CD4-positive, alpha-beta memory T cell (primary cell): ENCODE measurements around the gene CDC42BPG. TPM values are rescaled to one million over a fixed set of nuclear protein-coding genes. Genes with fewer than 3 reads are reported as not detected.

ENCODE experiments used
- CTCF ChIA-PET: fragments of 350-600 bp; sonication (Branson Sonifier 250); formaldehyde crosslinking; loops from one replicate; lab custom pipeline; 2021; ENCODE audit warnings: inconsistent platforms; ENCODE audit not compliant: partially characterized antibody; lab: Charles Lee
- POLR2A ChIA-PET: fragments of 350-600 bp; sonication (Branson Sonifier 250); formaldehyde crosslinking; loops from one replicate; lab custom pipeline; 2021; ENCODE audit not compliant: partially characterized antibody; lab: Charles Lee
- DNase-seq, 5 donors: peaks; one replicate each; pipeline versions ENCODE4 v3.0.0 to v3.0.0-alpha.2; 2020 to 2022; ENCODE audit warnings: mixed read lengths in 1 of 5
- H3K27ac ChIP-seq: one replicate; pipeline ENCODE4 v1.7.0; 2013; ENCODE audit warnings: low read depth, low read length
- H3K27me3 ChIP-seq: 2 replicates; pipeline ENCODE4 v1.7.0; 2013; ENCODE audit warnings: mild to moderate bottlenecking, low read length, moderate library complexity; ENCODE audit not compliant: insufficient read depth
- H3K36me3 ChIP-seq: 2 replicates; pipeline ENCODE4 v1.7.0; 2013; ENCODE audit warnings: mild to moderate bottlenecking, low read length, moderate library complexity; ENCODE audit not compliant: insufficient read depth
- H3K4me1 ChIP-seq: 2 replicates; pipeline ENCODE4 v1.7.0; 2013; ENCODE audit warnings: mild to moderate bottlenecking, low read length, moderate library complexity; ENCODE audit not compliant: insufficient read depth
- H3K4me3 ChIP-seq, 2 donors: one replicate each; pipeline ENCODE4 v1.7.0; 2013; ENCODE audit warnings: low read length in 2 of 2, mild to moderate bottlenecking in 1 of 2
- H3K9me3 ChIP-seq, 2 donors: one replicate each; pipeline ENCODE4 v1.7.0; 2013; ENCODE audit warnings: low read length in 2 of 2, control low read depth in 1 of 2; ENCODE audit not compliant: control insufficient read depth in 1 of 2
- H3K27ac Mint-ChIP-seq, 7 donors: one replicate each; pipeline ENCODE4 v1.8.0; 2020 to 2021; ENCODE audit warnings: mixed read lengths in 7 of 7, mild to moderate bottlenecking in 6 of 7, inconsistent platforms in 3 of 7, moderate library complexity in 3 of 7
- H3K27me3 Mint-ChIP-seq, 2 donors: one replicate each; pipeline ENCODE4 v1.8.0; 2020 to 2021; ENCODE audit warnings: mixed read lengths in 2 of 2
- H3K36me3 Mint-ChIP-seq, 2 donors: one replicate each; pipeline ENCODE4 v1.8.0; 2020 to 2021; ENCODE audit warnings: mixed read lengths in 2 of 2, inconsistent platforms in 1 of 2, mild to moderate bottlenecking in 1 of 2
- H3K4me1 Mint-ChIP-seq, 4 donors: one replicate each; pipeline ENCODE4 v1.8.0; 2020 to 2021; ENCODE audit warnings: mixed read lengths in 4 of 4, mild to moderate bottlenecking in 1 of 4
- H3K4me3 Mint-ChIP-seq, 8 donors: one replicate each; pipeline ENCODE4 v1.8.0; 2020 to 2021; ENCODE audit warnings: mixed read lengths in 8 of 8, mild to moderate bottlenecking in 7 of 8, moderate library complexity in 6 of 8, inconsistent platforms in 3 of 8
- H3K9me3 Mint-ChIP-seq, 8 donors: one replicate each; pipeline ENCODE4 v1.8.0; 2020 to 2021; ENCODE audit warnings: mixed read lengths in 8 of 8, mild to moderate bottlenecking in 5 of 8, inconsistent platforms in 3 of 8, moderate library complexity in 1 of 8
- intact Hi-C: fragments of 100-400 bp; cut with micrococcal nuclease; formaldehyde crosslinking; loops from one replicate; pipeline ENCODE4 v1.15.1; 2023
- polyA plus RNA-seq, 2 donors: library from polyadenylated mRNA; unstranded; fragments of 300-500 nt; fragmentation: Illumina TruSeq; gene quantifications; one replicate each; pipeline ENCODE4 v1.2.3, GENCODE V29; 2021
- total RNA-seq, 2 experiments: library from RNA; stranded (reverse); gene quantifications; one replicate each; pipeline ENCODE4 v1.2.3, GENCODE V29; 2021

Gene CDC42BPG
- total and polyA plus RNA-seq, 4 experiments from 2014 or later, result 0.62 to 9.0 (median 6.2) TPM; not detected in 1

- H3K36me3 ChIP-seq, result peaks cover 4% of the 10 kb centered on the region
- intact Hi-C loops, result no loop called here
- H3K27ac ChIP-seq, result peak overlapping the region; percentile 68
- H3K27me3 Mint-ChIP-seq, result no peaks in the 10 kb centered on the region
- POLR2A ChIA-PET, result interaction anchor here (1.0 to 28.8 kb wide), 9 partner anchors 11 to 635 kb away, joined by 3 to 2105 read pairs (median 4); partner anchors contain the start of genes CDC42BPG, EHD1, MEN1 and RASGRP2
- CTCF ChIA-PET, result interaction anchor here (1.1 to 29.7 kb wide), 4 partner anchors 8 to 23 kb away, joined by 3 to 1245 read pairs (median 138); partner anchors contain the start of genes CDC42BPG and EHD1
- no peaks in the 10 kb centered on the region for H3K27me3 ChIP-seq
- peaks cover 51 to 94% (median 76%) of the 10 kb centered on the region in 4 donors for H3K4me1 Mint-ChIP-seq
- H3K36me3 Mint-ChIP-seq, result peaks cover 41 to 43% of the 10 kb centered on the region in 2 donors
- peaks cover 0 to 2% (median 0%) of the 10 kb centered on the region in 8 donors for H3K9me3 Mint-ChIP-seq
- H3K4me1 ChIP-seq, result peaks cover 99% of the 10 kb centered on the region
- peak overlapping the region; percentile 12 to 59 for H3K4me3 ChIP-seq
- no peaks in the 10 kb centered on the region for H3K9me3 ChIP-seq
- no peak for DNase-seq
- H3K4me3 Mint-ChIP-seq, result peak overlapping the region; percentile 68 to 91 (median 82)
- peak overlapping the region; percentile 83 to 99 (median 95) for H3K27ac Mint-ChIP-seq
These were observed 18.5 kb upstream of the CDC42BPG start for GRCh38 chr11:64862987-64863390.

DNA sequence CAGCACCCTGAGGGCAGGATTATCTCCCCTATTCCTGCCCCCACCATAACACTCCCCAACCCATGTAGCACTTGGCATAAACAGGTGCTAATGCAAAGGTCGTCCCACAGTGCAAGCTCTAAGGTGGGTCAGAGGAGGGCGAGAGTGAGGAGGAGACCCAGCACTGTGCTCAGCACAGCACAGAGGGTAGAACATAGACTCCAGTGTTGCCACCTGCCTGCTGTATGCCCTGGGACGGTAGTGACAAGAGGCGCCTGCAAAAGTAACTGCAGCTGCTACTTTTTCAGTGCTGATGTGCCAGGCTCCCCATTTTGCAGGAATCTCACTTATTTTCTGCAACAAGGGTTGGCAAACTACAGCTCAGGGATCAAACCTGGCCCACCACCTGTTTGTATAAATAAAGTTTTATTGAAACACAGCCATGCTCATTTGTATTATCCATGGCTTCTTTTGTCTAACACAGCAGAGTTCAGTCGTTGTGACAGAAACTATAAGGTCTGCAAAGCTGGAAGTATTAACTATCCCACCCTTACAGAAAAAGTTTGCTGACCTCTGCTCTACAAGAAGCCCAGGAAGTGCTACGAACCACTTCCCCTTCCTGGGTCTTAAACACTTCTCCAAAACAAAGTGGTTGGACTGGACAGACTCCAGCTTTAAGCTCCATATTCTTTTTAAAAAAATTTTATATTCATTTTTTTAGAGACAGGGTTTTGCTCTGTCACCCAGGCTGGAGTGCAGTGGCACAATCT is 16.9 kb upstream of the CDC42BPG start:
- peak overlapping the region; percentile 72 to 93 (median 86) for H3K4me3 Mint-ChIP-seq
- peaks cover 15% of the 10 kb centered on the region for H3K36me3 ChIP-seq
- peak in 3 of 5 donors; percentile 44 to 50 (median 46) for DNase-seq
- peak overlapping the region; percentile 68 for H3K27ac ChIP-seq
- no peaks in the 10 kb centered on the region for H3K9me3 ChIP-seq
- H3K27ac Mint-ChIP-seq, result peak overlapping the region; percentile 97 to 99 (median 98)
- CTCF ChIA-PET, result interaction anchor here (1.2 to 29.7 kb wide), 5 partner anchors 8 to 98 kb away, joined by 3 to 1245 read pairs (median 23); partner anchors contain the start of genes CDC42BPG and EHD1
- H3K36me3 Mint-ChIP-seq, result peaks cover 40 to 46% of the 10 kb centered on the region in 2 donors
- peak overlapping the region; percentile 6 to 26 for H3K4me3 ChIP-seq
- peaks cover 51 to 95% (median 77%) of the 10 kb centered on the region in 4 donors for H3K4me1 Mint-ChIP-seq
- POLR2A ChIA-PET, result interaction anchor here (0.7 to 28.8 kb wide), 12 partner anchors 2 to 562 kb away, joined by 3 to 2105 read pairs (median 4); partner anchors contain the start of genes CDC42BPG, EHD1, MEN1 and RASGRP2
- intact Hi-C loops, result no loop called here
- H3K27me3 Mint-ChIP-seq, result no peaks in the 10 kb centered on the region
- peaks cover 99% of the 10 kb centered on the region for H3K4me1 ChIP-seq
- H3K27me3 ChIP-seq, result no peaks in the 10 kb centered on the region
- peaks cover 0 to 2% (median 0%) of the 10 kb centered on the region in 8 donors for H3K9me3 Mint-ChIP-seq

DNA sequence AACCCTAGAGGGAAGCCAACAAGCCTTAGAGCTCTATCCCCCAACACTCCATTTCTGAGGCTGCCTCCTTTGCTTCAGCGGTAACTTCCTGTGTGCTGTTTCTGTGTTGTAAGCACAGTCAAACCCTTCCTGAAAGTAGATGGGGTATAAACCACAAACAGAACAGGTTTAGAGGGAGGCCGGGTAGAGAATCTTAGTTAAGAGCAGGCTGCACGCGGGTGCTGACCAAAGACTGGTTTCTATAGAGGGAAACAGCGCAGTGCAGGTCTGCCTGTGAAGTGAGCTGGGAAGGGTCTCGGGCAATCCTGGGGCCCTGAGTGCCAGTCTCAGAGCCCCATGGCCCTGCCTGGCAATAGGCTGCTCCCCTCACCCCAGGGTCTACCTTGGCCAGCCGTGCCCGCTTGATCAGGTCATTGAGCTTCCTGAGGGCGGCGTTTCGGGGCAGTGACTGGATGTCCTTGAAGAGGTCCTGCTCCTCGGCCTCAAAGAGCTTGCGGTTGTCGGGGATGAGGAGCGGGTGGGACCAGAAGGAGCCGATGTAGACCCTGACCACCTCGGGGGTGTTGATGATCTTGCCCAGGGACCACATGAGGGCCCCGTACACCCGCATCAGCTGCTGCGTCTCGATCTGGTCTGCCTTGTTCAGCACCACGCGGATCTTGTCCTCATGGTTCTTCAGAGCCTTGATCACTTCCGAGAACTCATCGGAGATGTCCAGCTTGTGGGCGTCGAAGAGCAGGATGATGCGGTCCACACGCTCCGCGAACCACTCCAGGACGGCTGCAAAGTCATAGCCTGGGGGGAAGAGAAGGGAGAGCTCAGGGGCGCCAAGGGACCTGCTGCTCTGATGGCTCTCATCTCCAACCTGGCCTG is 15.3 kb upstream of the CDC42BPG start:
- Histone ChIP-seq H3K4me3 (peak overlapping the region in 1 of 2 donors; percentile 29), H3K27ac (peak overlapping the region; percentile 67), H3K9me3 (no peaks in the 10 kb centered on the region), H3K36me3 (peaks cover 28% of the 10 kb centered on the region), H3K4me1 (peaks cover 99% of the 10 kb centered on the region), H3K27me3 (no peaks in the 10 kb centered on the region)
- Mint-ChIP-seq H3K27ac (peak overlapping the region; percentile 97 to 99 (median 98)), H3K9me3 (peaks cover 0 to 2% (median 0%) of the 10 kb centered on the region in 8 donors), H3K4me3 (peak overlapping the region; percentile 85 to 93 (median 87)), H3K4me1 (peaks cover 52 to 95% (median 75%) of the 10 kb centered on the region in 4 donors), H3K36me3 (peaks cover 39 to 48% of the 10 kb centered on the region in 2 donors), H3K27me3 (no peaks in the 10 kb centered on the region)
- POLR2A ChIA-PET, result interaction anchor here (0.6 to 28.8 kb wide), 19 partner anchors 4 to 692 kb away, joined by 3 to 2105 read pairs (median 6); partner anchors contain the start of genes CDC42BPG, EHD1, FAU and MAP4K2
- intact Hi-C loops, result loop anchor here (1.0 to 2.0 kb wide), 4 partner anchors 9 to 19 kb away; partner anchors contain the start of genes CDC42BPG and EHD1
- CTCF ChIA-PET, result interaction anchor here (1.4 to 29.7 kb wide), 5 partner anchors 8 to 45 kb away, joined by 3 to 1245 read pairs (median 78); partner anchors contain the start of genes CDC42BPG and EHD1
- peak; percentile 78 to 83 (median 79) for DNase-seq

- Histone ChIP-seq H3K4me3 (peak overlapping the region in 1 of 2 donors; percentile 47), H3K36me3 (peaks cover 39% of the 10 kb centered on the region), H3K4me1 (peaks cover 99% of the 10 kb centered on the region), H3K27ac (peak overlapping the region; percentile 67), H3K9me3 (no peaks in the 10 kb centered on the region), H3K27me3 (no peaks in the 10 kb centered on the region)
- Mint-ChIP-seq H3K4me1 (peaks cover 55 to 95% (median 79%) of the 10 kb centered on the region in 4 donors), H3K27me3 (no peaks in the 10 kb centered on the region), H3K9me3 (peaks cover 0 to under 1% (median 0%) of the 10 kb centered on the region in 8 donors), H3K36me3 (peaks cover 46 to 57% of the 10 kb centered on the region in 2 donors), H3K27ac (peak overlapping the region; percentile 97 to 99 (median 98)), H3K4me3 (peak overlapping the region; percentile 85 to 93 (median 87))
- peak; percentile 62 to 87 (median 64) for DNase-seq
- ChIA-PET CTCF (interaction anchor here (1.4 to 29.7 kb wide), 5 partner anchors 7 to 46 kb away, joined by 3 to 1245 read pairs (median 78); partner anchors contain the start of genes CDC42BPG and EHD1), POLR2A (interaction anchor here (0.5 to 28.8 kb wide), 19 partner anchors 5 to 707 kb away, joined by 3 to 2105 read pairs (median 6); partner anchors contain the start of genes CDC42BPG, EHD1, FAU and MAP4K2)
- intact Hi-C loops, result loop anchor here (1.0 to 2.0 kb wide), 4 partner anchors 8 to 20 kb away; partner anchors contain the start of genes CDC42BPG and EHD1
These were observed 14.2 kb upstream of the CDC42BPG start for GRCh38 chr11:64858467-64859263.

GRCh38 chr11:64857485-64857884 is 13.0 kb upstream of the CDC42BPG start:
- Mint-ChIP-seq H3K27ac (peak overlapping the region; percentile 36 to 99 (median 82)), H3K27me3 (no peaks in the 10 kb centered on the region), H3K9me3 (no peaks in the 10 kb centered on the region), H3K36me3 (peaks cover 56 to 66% of the 10 kb centered on the region in 2 donors), H3K4me1 (peaks cover 58 to 95% (median 78%) of the 10 kb centered on the region in 4 donors), H3K4me3 (peak overlapping the region in 7 of 8 donors; percentile 17 to 65 (median 36))
- peaks cover 99% of the 10 kb centered on the region for H3K4me1 ChIP-seq
- CTCF ChIA-PET, result interaction anchor here (8.9 to 29.7 kb wide), 3 partner anchors 11 to 29 kb away, joined by 78 to 1245 read pairs (median 252); partner anchors contain the start of genes CDC42BPG and EHD1
- peak overlapping the region; percentile 67 for H3K27ac ChIP-seq
- POLR2A ChIA-PET, result interaction anchor here (0.8 to 28.8 kb wide), 5 partner anchors 5 to 79 kb away, joined by 3 to 2105 read pairs (median 740); partner anchors contain the start of genes CDC42BPG, EHD1 and SF1
- H3K27me3 ChIP-seq, result no peaks in the 10 kb centered on the region
- intact Hi-C loops, result no loop called here
- no peak for DNase-seq
- H3K36me3 ChIP-seq, result peaks cover 45% of the 10 kb centered on the region
- H3K9me3 ChIP-seq, result no peaks in the 10 kb centered on the region
- H3K4me3 ChIP-seq, result no peak overlapping the region
